IMR-90 (cell line): ENCODE results near the gene ZNF280B. TPM values are rescaled to one million over a fixed set of nuclear protein-coding genes. Genes with fewer than 3 reads are reported as not detected.

ENCODE experiments used
- ATAC-seq: fragments of 200-7000 bp; cut with Tn5 transposase; 2 replicates; pipeline ENCODE4 v1.9.1; 2020; ENCODE audit warnings: low read depth, mild to moderate bottlenecking, moderate library complexity
- BruUV-seq: library from RNA; stranded (reverse); fragments of 400-500 nt; replicated peaks from 2 replicates; lab custom pipeline; 2021; lab: Mats Ljungman, UMichigan
- CTCF ChIA-PET: fragments of 300-600 bp; formaldehyde crosslinking; extraction: SDS; loops from one replicate; lab custom pipeline; 2021; ENCODE audit warnings: antibody characterized with exemption; lab: Yijun Ruan, JAX
- POLR2A ChIA-PET: fragments of 300-600 bp; sonication (Branson Sonifier 250); formaldehyde crosslinking; loops from one replicate; lab custom pipeline; 2022; ENCODE audit warnings: antibody characterized with exemption; ENCODE audit not compliant: unreplicated experiment; lab: Charles Lee
- DNase-seq: peaks from one replicate; pipeline ENCODE4 v3.0.0; 2013
- H2AFZ ChIP-seq: replicated peaks from 2 replicates; pipeline ENCODE3; 2013; ENCODE audit warnings: low read length, mild to moderate bottlenecking; ENCODE audit not compliant: poor library complexity
- H2AK5ac ChIP-seq: 2 replicates; pipeline ENCODE4 v1.6.1; 2013; ENCODE audit warnings: low read depth, low read length, inconsistent platforms
- H2AK9ac ChIP-seq: replicated peaks from 2 replicates; pipeline ENCODE3; 2013; ENCODE audit warnings: mild to moderate bottlenecking, low read depth, low read length, moderate library complexity; ENCODE audit not compliant: poor library complexity
- H2BK120ac ChIP-seq: 2 replicates; pipeline ENCODE4 v1.6.1; 2013; ENCODE audit warnings: low read depth, low read length, inconsistent platforms
- H2BK15ac ChIP-seq: 3 replicates; pipeline ENCODE4 v1.6.1; 2013; ENCODE audit warnings: low read depth, low read length, inconsistent platforms
- H2BK20ac ChIP-seq: 2 replicates; pipeline ENCODE4 v1.6.1; 2013; ENCODE audit warnings: low read depth, mild to moderate bottlenecking, inconsistent platforms, low read length, moderate library complexity
- H2BK5ac ChIP-seq: 2 replicates; pipeline ENCODE4 v1.6.1; 2013; ENCODE audit warnings: mild to moderate bottlenecking, low read depth, low read length, inconsistent platforms; ENCODE audit not compliant: poor library complexity, severe bottlenecking
- H3K14ac ChIP-seq: replicated peaks from 2 replicates; pipeline ENCODE4 v1.6.1; 2013; ENCODE audit warnings: low read depth, low read length, inconsistent platforms
- H3K18ac ChIP-seq: 2 replicates; pipeline ENCODE4 v1.6.1; 2013; ENCODE audit warnings: low read depth, low read length, control low read depth
- H3K23ac ChIP-seq: 2 replicates; pipeline ENCODE4 v1.6.1; 2013; ENCODE audit warnings: low read depth, low read length, inconsistent platforms
- H3K27ac ChIP-seq: 2 replicates; pipeline ENCODE4 v1.5.1; 2013; ENCODE audit warnings: mild to moderate bottlenecking, control low read depth, low read length; ENCODE audit not compliant: insufficient read depth
- H3K27me3 ChIP-seq: 2 replicates; pipeline ENCODE4 v1.6.1; 2013; ENCODE audit warnings: low read length; ENCODE audit not compliant: control insufficient read depth, insufficient read depth
- H3K36me3 ChIP-seq: 2 replicates; pipeline ENCODE4 v1.6.1; 2013; ENCODE audit warnings: low read length, mixed read lengths; ENCODE audit not compliant: control insufficient read depth, insufficient read depth
- H3K4ac ChIP-seq: 2 replicates; pipeline ENCODE4 v1.6.1; 2013; ENCODE audit warnings: low read depth, low read length, inconsistent platforms
- H3K4me1 ChIP-seq: 2 replicates; pipeline ENCODE4 v1.6.1; 2013; ENCODE audit warnings: low read length, mixed read lengths; ENCODE audit not compliant: control insufficient read depth, insufficient read depth
- H3K4me2 ChIP-seq: 2 replicates; pipeline ENCODE4 v1.6.1; 2013; ENCODE audit warnings: low read depth, mild to moderate bottlenecking, control low read depth, low read length, moderate library complexity
- H3K4me3 ChIP-seq: 2 replicates; pipeline ENCODE4 v1.5.1; 2013; ENCODE audit warnings: low read depth, mild to moderate bottlenecking, control low read depth, low read length, moderate library complexity; ENCODE audit not compliant: insufficient read depth
- H3K56ac ChIP-seq: 2 replicates; pipeline ENCODE4 v1.6.1; 2013; ENCODE audit warnings: low read length, inconsistent platforms; ENCODE audit not compliant: insufficient read depth; ENCODE audit errors: extremely low read depth
- H3K79me1 ChIP-seq, 2 experiments: 2 replicates each; pipeline ENCODE4 v1.6.1; 2013; ENCODE audit warnings: low read length in 2 of 2, inconsistent platforms in 1 of 2, low read depth in 1 of 2
- H3K9ac ChIP-seq: 2 replicates; pipeline ENCODE4 v1.6.1; 2013; ENCODE audit warnings: low read depth, low read length, control low read depth
- H3K9me1 ChIP-seq: 2 replicates; pipeline ENCODE4 v1.6.1; 2013; ENCODE audit warnings: low read length, inconsistent platforms; ENCODE audit not compliant: insufficient read depth
- H3K9me3 ChIP-seq: 2 replicates; pipeline ENCODE4 v1.6.1; 2013; ENCODE audit warnings: low read length; ENCODE audit not compliant: control insufficient read depth, insufficient read depth
- H4K20me1 ChIP-seq: 2 replicates; pipeline ENCODE4 v1.6.1; 2013; ENCODE audit warnings: low read length, inconsistent platforms; ENCODE audit not compliant: insufficient read depth
- H4K5ac ChIP-seq: 2 replicates; pipeline ENCODE4 v1.6.1; 2013; ENCODE audit warnings: mild to moderate bottlenecking, low read depth, low read length, control low read depth
- H4K8ac ChIP-seq, 2 experiments: 2 replicates each; pipeline ENCODE4 v1.6.1; 2013; ENCODE audit warnings: low read depth in 2 of 2, low read length in 2 of 2, control low read depth in 1 of 2, inconsistent platforms in 1 of 2
- H4K91ac ChIP-seq: 2 replicates; pipeline ENCODE4 v1.6.1; 2013; ENCODE audit warnings: low read depth, low read length, inconsistent platforms; ENCODE audit not compliant: insufficient read depth
- RFX5 ChIP-seq: IDR thresholded peaks from 2 replicates; pipeline ENCODE4 v1.8.0; 2012; ENCODE audit warnings: low read depth, mild to moderate bottlenecking, low read length, moderate library complexity
- WGBS, 2 experiments: methylation state at CpG; one replicate each; pipeline versions ENCODE4 v1.1.5 to v1.1.7; 2013; ENCODE audit warnings: missing lambda C conversion rate in 2 of 2; ENCODE audit not compliant: insufficient read length in 1 of 2; ENCODE audit errors: extremely low coverage in 2 of 2; 5-methylcytosine and 5-hydroxymethylcytosine counted together
- dilution Hi-C: fragments of 300-500 bp; cut with HindIII; formaldehyde crosslinking; loops from one replicate; pipeline ENCODE4 v1.14.3; 2018; ENCODE audit warnings: low sequenced_read_pairs; ENCODE audit not compliant: unreplicated experiment
- in situ Hi-C: fragments of 300-500 bp; cut with MboI; formaldehyde crosslinking; loops from 3 replicates; pipeline ENCODE4 v1.14.3; 2019; ENCODE audit warnings: low sequenced_read_pairs, inconsistent platforms, mixed read lengths
- intact Hi-C: fragments of 100-400 bp; cut with micrococcal nuclease; formaldehyde crosslinking; loops from 2 replicates; pipeline ENCODE4 v1.10.0; 2022
- polyA plus RNA-seq, 3 experiments: library from polyadenylated mRNA; depleted of rRNA; stranded (reverse); fragments of >200 nt; gene quantifications; 2 replicates each; pipeline ENCODE4 v1.2.3, GENCODE V29; 2012; ENCODE audit warnings: low replicate concordance in 1 of 3
- total RNA-seq: library from RNA; depleted of rRNA; stranded (reverse); fragments of >200 nt; gene quantifications from 2 replicates; pipeline ENCODE4 v1.2.3, GENCODE V29; 2012
- TF ChIP-seq, protein P1 (sequence below): conservative IDR thresholded peaks from 2 replicates; pipeline ENCODE4 v1.5.1; 2012; ENCODE audit warnings: mild to moderate bottlenecking, low read depth, low read length, improper control_type of control experiment
- TF ChIP-seq, protein P2 (sequence below): fragments of 150-350 bp; IDR thresholded peaks from 2 replicates; pipeline ENCODE4 v1.6.1; 2016; ENCODE audit warnings: low read depth, mild to moderate bottlenecking, low read length, moderate library complexity, borderline replicate concordance

The ZNF280B gene
- total and polyA plus RNA-seq, 2 of the 4 experiments (the other 2 are of a cell fraction), result 0.65 to 1.4 TPM

DNA sequence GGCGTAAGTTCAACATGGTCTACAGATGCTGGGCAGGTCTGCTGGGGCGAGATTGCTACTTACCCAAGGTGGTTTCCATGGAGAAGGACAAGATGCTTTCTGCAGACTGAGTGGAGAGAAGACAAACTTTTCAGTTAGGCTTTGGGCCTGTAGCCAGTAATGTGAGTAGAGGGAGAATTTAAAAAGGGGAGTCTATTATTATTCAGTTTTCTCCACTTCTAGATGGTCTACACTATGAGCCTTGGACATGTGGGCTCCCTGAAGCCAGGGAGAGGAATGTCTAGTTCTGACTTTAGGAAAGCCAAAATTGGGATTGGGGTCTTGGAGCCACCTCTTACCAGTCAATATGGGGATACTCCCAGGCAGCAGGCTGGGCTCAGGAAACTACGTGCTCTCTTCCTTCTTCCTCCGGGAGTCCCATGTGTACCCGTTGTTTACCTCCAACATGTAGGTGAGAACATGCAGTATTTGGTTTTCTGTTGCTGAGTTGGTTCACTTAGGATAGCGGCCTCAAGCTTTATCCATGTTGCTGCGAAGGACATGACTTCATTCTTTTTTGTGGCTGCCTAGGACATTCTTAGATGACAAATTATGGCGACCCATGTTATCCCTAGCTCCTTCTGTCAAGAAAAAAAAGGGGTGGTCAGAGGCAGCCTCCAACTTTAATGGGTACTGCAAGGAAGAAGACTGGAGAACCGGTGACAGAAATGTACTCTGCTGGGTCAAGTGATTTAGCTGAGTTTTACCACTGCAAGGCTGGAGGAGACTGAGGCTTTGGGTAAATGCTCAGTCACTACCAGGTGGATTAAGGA lies 26.3 kb upstream of the ZNF280B start:
- in situ Hi-C loops, result no loop called here
- no peak overlapping the region for H3K4me3 ChIP-seq
- no peak overlapping the region for H3K27ac ChIP-seq
- H3K27me3 ChIP-seq, result no peaks in the 10 kb centered on the region
- no peaks in the 10 kb centered on the region for H3K9me3 ChIP-seq
- H3K9ac ChIP-seq, result no peak overlapping the region
- no peaks in the 10 kb centered on the region for H4K20me1 ChIP-seq
- H3K18ac ChIP-seq, result no peak overlapping the region
- H3K4me2 ChIP-seq, result no peak overlapping the region
- no peak overlapping the region for H3K56ac ChIP-seq
- no peak overlapping the region for H4K8ac ChIP-seq
- no peak overlapping the region for H2BK120ac ChIP-seq
- no peaks in the 10 kb centered on the region for H3K4me1 ChIP-seq
- no peak overlapping the region for H2AK9ac ChIP-seq
- ChIA-PET CTCF (no interaction called here), POLR2A (no interaction called here)
- no peak overlapping the region for H3K14ac ChIP-seq
- no peaks in the 10 kb centered on the region for H3K9me1 ChIP-seq
- H3K79me1 ChIP-seq, result no peaks in the 10 kb centered on the region
- H3K4ac ChIP-seq, result no peak overlapping the region
- WGBS, 2 experiments, result no CpG with 5 or more reads among the region's 9 CpGs
- TF ChIP-seq, protein P1, sequence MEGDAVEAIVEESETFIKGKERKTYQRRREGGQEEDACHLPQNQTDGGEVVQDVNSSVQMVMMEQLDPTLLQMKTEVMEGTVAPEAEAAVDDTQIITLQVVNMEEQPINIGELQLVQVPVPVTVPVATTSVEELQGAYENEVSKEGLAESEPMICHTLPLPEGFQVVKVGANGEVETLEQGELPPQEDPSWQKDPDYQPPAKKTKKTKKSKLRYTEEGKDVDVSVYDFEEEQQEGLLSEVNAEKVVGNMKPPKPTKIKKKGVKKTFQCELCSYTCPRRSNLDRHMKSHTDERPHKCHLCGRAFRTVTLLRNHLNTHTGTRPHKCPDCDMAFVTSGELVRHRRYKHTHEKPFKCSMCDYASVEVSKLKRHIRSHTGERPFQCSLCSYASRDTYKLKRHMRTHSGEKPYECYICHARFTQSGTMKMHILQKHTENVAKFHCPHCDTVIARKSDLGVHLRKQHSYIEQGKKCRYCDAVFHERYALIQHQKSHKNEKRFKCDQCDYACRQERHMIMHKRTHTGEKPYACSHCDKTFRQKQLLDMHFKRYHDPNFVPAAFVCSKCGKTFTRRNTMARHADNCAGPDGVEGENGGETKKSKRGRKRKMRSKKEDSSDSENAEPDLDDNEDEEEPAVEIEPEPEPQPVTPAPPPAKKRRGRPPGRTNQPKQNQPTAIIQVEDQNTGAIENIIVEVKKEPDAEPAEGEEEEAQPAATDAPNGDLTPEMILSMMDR, result no peak
- TF ChIP-seq, protein P2, sequence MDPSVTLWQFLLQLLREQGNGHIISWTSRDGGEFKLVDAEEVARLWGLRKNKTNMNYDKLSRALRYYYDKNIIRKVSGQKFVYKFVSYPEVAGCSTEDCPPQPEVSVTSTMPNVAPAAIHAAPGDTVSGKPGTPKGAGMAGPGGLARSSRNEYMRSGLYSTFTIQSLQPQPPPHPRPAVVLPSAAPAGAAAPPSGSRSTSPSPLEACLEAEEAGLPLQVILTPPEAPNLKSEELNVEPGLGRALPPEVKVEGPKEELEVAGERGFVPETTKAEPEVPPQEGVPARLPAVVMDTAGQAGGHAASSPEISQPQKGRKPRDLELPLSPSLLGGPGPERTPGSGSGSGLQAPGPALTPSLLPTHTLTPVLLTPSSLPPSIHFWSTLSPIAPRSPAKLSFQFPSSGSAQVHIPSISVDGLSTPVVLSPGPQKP, result no peak
- TF ChIP-seq RFX5, result no peak
- H2BK15ac ChIP-seq, result no peak overlapping the region
- BruUV-seq, result no TSS peak
- H3K36me3 ChIP-seq, result no peaks in the 10 kb centered on the region
- dilution Hi-C loops, result no loop called here
- no peak overlapping the region for H2AK5ac ChIP-seq
- ATAC-seq (no peak), DNase-seq (no peak)
- no peak overlapping the region for H4K91ac ChIP-seq
- H3K23ac ChIP-seq, result no peak overlapping the region
- no peak overlapping the region for H2AFZ ChIP-seq
- H4K5ac ChIP-seq, result no peak overlapping the region
- no peak overlapping the region for H2BK5ac ChIP-seq
- no peak overlapping the region for H2BK20ac ChIP-seq
- intact Hi-C loops, result no loop called here
